HepG2 (cell line): ENCODE measurements around the gene SENP7. TPM values are rescaled to one million over a fixed set of nuclear protein-coding genes. Genes with fewer than 3 reads are reported as not detected.

ENCODE experiments used
- ATAC-seq: fragments of 200-7000 bp; cut with Tn5 transposase; 3 replicates; pipeline ENCODE4 v1.9.1; 2020; ENCODE audit warnings: mild to moderate bottlenecking, moderate library complexity
- BruUV-seq: library from RNA; stranded (reverse); fragments of 400-500 nt; replicated peaks from 2 replicates; lab custom pipeline; 2021; lab: Mats Ljungman, UMichigan
- CTCF ChIA-PET: fragments of 300-600 bp; formaldehyde crosslinking; extraction: SDS; loops from one replicate; lab custom pipeline; 2021; ENCODE audit warnings: low total read pairs, inconsistent platforms, low intra/inter-chr PET ratio; lab: Yijun Ruan, JAX
- POLR2A ChIA-PET: fragments of 350-600 bp; sonication (Branson Sonifier 250); formaldehyde crosslinking; loops from one replicate; lab custom pipeline; 2020; ENCODE audit warnings: antibody characterized with exemption, inconsistent platforms; lab: Yijun Ruan, JAX
- DNase-seq: peaks from one replicate; pipeline ENCODE4 v3.0.0-alpha.2; 2015; ENCODE audit warnings: low spot score
- FAIRE-seq: peaks from 3 replicates; lab custom pipeline; 2011; peaks lifted over from hg19 to GRCh38; lab: Jason Lieb, UNC
- H2AFZ ChIP-seq: one replicate; pipeline ENCODE4 v1.6.1; 2011; ENCODE audit warnings: low read length, inconsistent platforms
- H3K27ac ChIP-seq: fragments of 300-600 bp; 3 replicates; pipeline ENCODE4 v1.8.0; 2011; ENCODE audit warnings: mixed run types, mild to moderate bottlenecking, mixed read lengths, low read length, inconsistent platforms; ENCODE audit not compliant: insufficient read depth; ENCODE audit errors: extremely low read length
- H3K27me3 ChIP-seq, 2 experiments: fragments of 200-600 bp in 1 of 2; 2 replicates in 1 of 2; 3 replicates in 1 of 2; pipeline versions ENCODE4 v1.6.0 to v1.8.0; 2011; ENCODE audit warnings: low read length in 2 of 2, mild to moderate bottlenecking in 2 of 2, moderate library complexity in 2 of 2, inconsistent platforms in 1 of 2; ENCODE audit not compliant: insufficient read depth in 2 of 2, control insufficient read depth in 1 of 2
- H3K36me3 ChIP-seq, 2 experiments: fragments of 200-600 bp in 1 of 2; replicated peaks in 1 of 2; 2 replicates in 1 of 2; 3 replicates in 1 of 2; pipeline versions ENCODE4 v1.5.1 to v1.8.0; 2011; ENCODE audit warnings: low read length in 2 of 2, inconsistent platforms in 1 of 2; ENCODE audit not compliant: insufficient read depth in 2 of 2, control insufficient read depth in 1 of 2
- H3K4me1 ChIP-seq: 2 replicates; pipeline ENCODE4 v1.5.1; 2012; ENCODE audit warnings: low read length, inconsistent platforms; ENCODE audit not compliant: insufficient read depth
- H3K4me2 ChIP-seq: 2 replicates; pipeline ENCODE4 v1.6.0; 2011; ENCODE audit warnings: low read depth, low read length, inconsistent platforms
- H3K4me3 ChIP-seq, 3 experiments: fragments of 200-600 bp in 1 of 3; sonication (generic), shearing (Covaris generic) in 1 of 3; replicated peaks in 1 of 3; 2 replicates each; pipeline ENCODE4 v1.5.1; 2011 to 2016; ENCODE audit warnings: low read length in 3 of 3, inconsistent platforms in 2 of 3, low read depth in 2 of 3, mild to moderate bottlenecking in 2 of 3, control low read depth in 1 of 3, mixed read lengths in 1 of 3; ENCODE audit not compliant: insufficient read depth in 1 of 3
- H3K79me2 ChIP-seq: one replicate; pipeline ENCODE4 v1.6.1; 2011; ENCODE audit warnings: low read length, inconsistent platforms; ENCODE audit not compliant: insufficient read depth
- H3K9ac ChIP-seq: 2 replicates; pipeline ENCODE4 v1.6.0; 2011; ENCODE audit warnings: mild to moderate bottlenecking, low read depth, low read length, inconsistent platforms; ENCODE audit not compliant: insufficient read depth
- H3K9me3 ChIP-seq: 2 replicates; pipeline ENCODE4 v1.5.1; 2012; ENCODE audit warnings: mild to moderate bottlenecking, low read length
- H4K20me1 ChIP-seq: 2 replicates; pipeline ENCODE4 v1.6.0; 2011; ENCODE audit warnings: inconsistent platforms, mild to moderate bottlenecking, low read length, moderate library complexity; ENCODE audit not compliant: insufficient read depth
- FOSL2 ChIP-seq: sonication (generic); formaldehyde crosslinking; IDR thresholded peaks from 2 replicates; pipeline ENCODE4 v1.4.0; 2020; ENCODE audit warnings: missing genetic modification reagents
- NFKBIZ ChIP-seq: IDR thresholded peaks from 2 replicates; pipeline ENCODE4 v1.6.1; 2018; ENCODE audit warnings: missing genetic modification reagents, missing compliant biosample characterization
- SAP130 ChIP-seq: IDR thresholded peaks from 2 replicates; pipeline ENCODE4 v1.6.1; 2016; ENCODE audit warnings: low read depth
- ZNF367 ChIP-seq: sonication (generic); formaldehyde crosslinking; IDR thresholded peaks from 2 replicates; pipeline ENCODE4 v1.4.0; 2020; ENCODE audit warnings: missing genetic modification reagents, borderline replicate concordance
- ZNF644 ChIP-seq: IDR thresholded peaks from 2 replicates; pipeline ENCODE4 v1.6.1; 2016; ENCODE audit warnings: low read depth
- WGBS: methylation state at CpG from one replicate; pipeline ENCODE4 v1.1.6; 2017; ENCODE audit warnings: low lambda C conversion rate; 5-methylcytosine and 5-hydroxymethylcytosine counted together
- in situ Hi-C: cut with HindIII; loops from 2 replicates; pipeline ENCODE4 v1.10.0; 2017; ENCODE audit warnings: low pct_unique_long_range_greater_than_20kb; ENCODE audit not compliant: extremely low pct_ligation_motif_present
- intact Hi-C: fragments of 100-400 bp; cut with micrococcal nuclease; formaldehyde crosslinking; loops from one replicate; pipeline ENCODE4 v1.10.0; 2022; ENCODE audit not compliant: unreplicated experiment
- polyA plus RNA-seq, 8 experiments: library from polyadenylated mRNA; depleted of rRNA in 3 of 8; stranded (reverse) in 7 of 8; unstranded in 1 of 8; fragments of >200 nt; fragmentation: Illumina TruSeq in 4 of 8; extraction: Trizol in 4 of 8; gene quantifications; 2 replicates each; pipeline versions ENCODE4 v1.2.1 to v1.2.3, GENCODE V29; 2011 to 2016; ENCODE audit warnings: low read depth in 4 of 8, missing spikeins in 1 of 8, mixed read lengths in 1 of 8; ENCODE audit not compliant: insufficient read depth in 1 of 8
- total RNA-seq, 5 experiments: library from RNA; depleted of rRNA; stranded (reverse); fragments of >200 nt; fragmentation: Illumina TruSeq; extraction: Trizol; gene quantifications; 2 replicates each; pipeline ENCODE4 v1.2.3, GENCODE V29; 2016; ENCODE audit warnings: low read depth in 1 of 5
- TF ChIP-seq, protein P1 (sequence below): sonication (generic); formaldehyde crosslinking; IDR thresholded peaks from 2 replicates; pipeline ENCODE4 v1.4.0; 2020; ENCODE audit warnings: missing genetic modification reagents

SENP7 gene
- total and polyA plus RNA-seq, 2 of the 13 experiments (the other 11 are each of a cell fraction or from before 2014, with no cell fraction given) = 9.1 to 10.3 TPM

DNA sequence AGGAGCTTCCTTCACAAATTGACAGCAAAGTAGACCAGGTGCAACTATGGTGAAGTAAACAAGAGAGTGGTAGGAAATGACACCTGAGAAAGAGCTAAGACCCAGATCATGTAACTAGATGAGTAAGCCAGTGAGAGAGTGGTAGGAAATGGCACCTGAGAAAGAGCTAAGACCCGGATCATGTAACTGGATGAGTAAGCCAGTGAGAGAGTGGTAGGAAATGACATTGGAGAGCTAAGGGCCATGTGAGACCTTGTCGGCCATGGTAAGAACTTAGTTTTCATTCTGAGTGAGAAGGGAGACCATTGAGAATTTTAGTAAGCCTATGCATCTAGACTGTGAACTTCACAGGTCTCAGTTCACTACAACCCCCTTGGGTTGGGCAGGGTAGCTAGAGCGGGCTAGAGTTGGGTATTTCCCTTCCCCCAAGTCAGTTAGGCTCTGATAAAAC lies 5.4 kb upstream of the SENP7 start:
- H3K36me3 ChIP-seq = no peaks in the 10 kb centered on the region
- intact Hi-C loops = loop anchor here (10.0 kb wide), 1 partner anchor 116 kb away; no protein-coding TSS in a partner anchor
- POLR2A ChIA-PET = interaction anchor here (1.1 to 3.6 kb wide), 4 partner anchors 30 to 56 kb away, joined by 4 to 25 read pairs (median 14); partner anchors contain the start of genes PCNP and TRMT10C

More for the DNA sequence above, 5.4 kb upstream of the SENP7 start:
- H3K4me3 ChIP-seq = no peak overlapping the region; a peak in 1 of 6 replicates
- peak; percentile 29 for DNase-seq
- no peak for FAIRE-seq
- TF ChIP-seq ZNF644 (CRISPR knock-in tag) (peak; percentile 14; the same call in 1 of the 2 replicates), SAP130 (CRISPR knock-in tag) (peak; percentile 34; the same call in 1 of the 2 replicates), NFKBIZ (CRISPR knock-in tag) (no peak), ZNF367 (CRISPR knock-in tag) (no peak), FOSL2 (peak; percentile 29; the same call in 1 of the 2 replicates)
- TF ChIP-seq, protein P1, sequence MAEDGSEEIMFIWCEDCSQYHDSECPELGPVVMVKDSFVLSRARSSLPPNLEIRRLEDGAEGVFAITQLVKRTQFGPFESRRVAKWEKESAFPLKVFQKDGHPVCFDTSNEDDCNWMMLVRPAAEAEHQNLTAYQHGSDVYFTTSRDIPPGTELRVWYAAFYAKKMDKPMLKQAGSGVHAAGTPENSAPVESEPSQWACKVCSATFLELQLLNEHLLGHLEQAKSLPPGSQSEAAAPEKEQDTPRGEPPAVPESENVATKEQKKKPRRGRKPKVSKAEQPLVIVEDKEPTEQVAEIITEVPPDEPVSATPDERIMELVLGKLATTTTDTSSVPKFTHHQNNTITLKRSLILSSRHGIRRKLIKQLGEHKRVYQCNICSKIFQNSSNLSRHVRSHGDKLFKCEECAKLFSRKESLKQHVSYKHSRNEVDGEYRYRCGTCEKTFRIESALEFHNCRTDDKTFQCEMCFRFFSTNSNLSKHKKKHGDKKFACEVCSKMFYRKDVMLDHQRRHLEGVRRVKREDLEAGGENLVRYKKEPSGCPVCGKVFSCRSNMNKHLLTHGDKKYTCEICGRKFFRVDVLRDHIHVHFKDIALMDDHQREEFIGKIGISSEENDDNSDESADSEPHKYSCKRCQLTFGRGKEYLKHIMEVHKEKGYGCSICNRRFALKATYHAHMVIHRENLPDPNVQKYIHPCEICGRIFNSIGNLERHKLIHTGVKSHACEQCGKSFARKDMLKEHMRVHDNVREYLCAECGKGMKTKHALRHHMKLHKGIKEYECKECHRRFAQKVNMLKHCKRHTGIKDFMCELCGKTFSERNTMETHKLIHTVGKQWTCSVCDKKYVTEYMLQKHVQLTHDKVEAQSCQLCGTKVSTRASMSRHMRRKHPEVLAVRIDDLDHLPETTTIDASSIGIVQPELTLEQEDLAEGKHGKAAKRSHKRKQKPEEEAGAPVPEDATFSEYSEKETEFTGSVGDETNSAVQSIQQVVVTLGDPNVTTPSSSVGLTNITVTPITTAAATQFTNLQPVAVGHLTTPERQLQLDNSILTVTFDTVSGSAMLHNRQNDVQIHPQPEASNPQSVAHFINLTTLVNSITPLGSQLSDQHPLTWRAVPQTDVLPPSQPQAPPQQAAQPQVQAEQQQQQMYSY (CRISPR knock-in tag) = peak; percentile 76; the same call in 1 of the 2 replicates
- no TSS peak for BruUV-seq
- H4K20me1 ChIP-seq = no peaks in the 10 kb centered on the region
- H3K79me2 ChIP-seq = no peaks in the 10 kb centered on the region
- ATAC-seq = peak; percentile 64
- in situ Hi-C loops = no loop called here
- peak overlapping the region; percentile 59 for H3K4me2 ChIP-seq
- CTCF ChIA-PET = no interaction called here
- H3K27me3 ChIP-seq = no peaks in the 10 kb centered on the region
- no peaks in the 10 kb centered on the region for H3K9me3 ChIP-seq
- H3K9ac ChIP-seq = no peak overlapping the region
- H3K27ac ChIP-seq = no peak overlapping the region
- peak overlapping the region; percentile 57 for H2AFZ ChIP-seq
- peaks cover 45% of the 10 kb centered on the region for H3K4me1 ChIP-seq
- 41% methylated on average over 3 of the region's 3 CpGs for WGBS
